GM18867 (cell line): ENCODE measurements around the gene FOXC2.
A peak's percentile ranks its signal among the peaks of the same experiment; 100 is the strongest.

ENCODE experiments used
- ATAC-seq: cut with Tn5 transposase; IDR thresholded peaks from one replicate; pipeline ENCODE4 v1.9.1; 2021; ENCODE audit warnings: mild to moderate bottlenecking, moderate library complexity; ENCODE audit not compliant: unreplicated experiment

Gene FOXC2

GRCh38 chr16:86532526-86532815 lies 34.2 kb upstream of the FOXC2 start:
- no peak for ATAC-seq

DNA sequence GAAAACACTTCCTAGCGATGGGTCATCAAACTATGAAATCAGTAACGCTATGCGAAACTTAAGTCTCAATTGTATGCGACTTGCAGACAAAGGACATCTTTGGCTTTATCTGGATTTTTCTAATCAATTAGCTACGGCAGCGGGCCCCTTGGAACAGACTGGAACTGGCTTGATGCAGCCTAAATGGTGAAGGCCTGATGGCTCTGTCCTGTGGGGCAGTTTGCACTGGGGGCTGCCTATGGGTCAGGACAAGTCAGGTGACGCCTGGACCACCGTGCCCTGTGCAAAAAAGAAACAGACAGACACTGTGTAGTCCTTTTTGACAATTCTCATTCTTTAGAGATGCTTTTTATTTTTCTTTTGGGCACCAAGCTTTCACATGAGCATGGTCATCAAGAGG lies 33.6 kb upstream of the FOXC2 start:
- no peak for ATAC-seq

DNA sequence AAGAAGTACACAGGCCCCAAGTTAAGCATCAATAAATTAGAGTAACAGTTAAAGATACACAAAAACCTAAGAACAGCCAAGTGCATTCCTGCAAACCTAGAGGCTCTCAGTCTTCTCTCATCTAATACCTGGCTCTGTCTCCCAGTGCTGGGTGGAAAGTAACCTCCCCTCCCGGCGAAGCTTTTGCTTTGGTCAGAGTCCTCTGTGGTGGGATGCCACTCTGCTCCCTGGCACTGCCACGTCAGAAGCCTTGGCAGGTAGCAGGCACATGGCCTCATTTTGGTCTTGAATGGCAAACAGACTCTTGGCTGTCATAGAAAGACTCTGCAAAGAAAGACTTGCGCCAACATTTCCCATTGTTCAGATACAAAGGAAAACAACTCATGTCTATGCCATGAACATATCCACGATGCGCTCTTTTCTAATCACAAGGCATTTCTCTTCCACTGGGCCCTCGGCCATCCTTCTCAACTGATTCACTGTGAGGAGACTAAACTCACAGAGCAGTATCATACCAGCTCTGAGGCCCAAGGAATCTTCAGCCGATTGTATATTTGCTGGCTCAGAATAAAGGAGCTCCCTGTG lies 32.8 kb upstream of the FOXC2 start:
- ATAC-seq: no peak

GRCh38 chr16:86534779-86535615 lies 31.6 kb upstream of the FOXC2 start:
- ATAC-seq: no peak

DNA sequence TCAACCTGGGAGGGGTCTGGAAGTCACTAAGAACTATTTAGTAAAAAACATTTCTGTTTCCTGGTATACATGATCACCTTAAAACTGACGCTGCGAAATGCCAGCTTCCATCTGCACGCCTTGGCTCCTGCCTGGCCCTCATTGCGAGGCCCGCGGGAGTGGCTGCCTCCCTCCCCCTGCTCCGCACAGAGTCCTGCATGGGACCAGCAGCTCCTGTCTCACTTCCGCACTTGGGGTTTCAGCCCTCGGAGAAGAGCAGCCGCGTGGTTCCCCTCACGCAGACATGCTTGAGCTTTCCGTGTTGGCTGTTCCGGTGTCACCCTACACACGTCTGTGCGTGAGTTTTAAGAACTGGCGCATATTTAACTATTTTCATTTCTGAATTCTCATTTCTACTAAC lies 30.0 kb upstream of the FOXC2 start:
- no peak for ATAC-seq

DNA sequence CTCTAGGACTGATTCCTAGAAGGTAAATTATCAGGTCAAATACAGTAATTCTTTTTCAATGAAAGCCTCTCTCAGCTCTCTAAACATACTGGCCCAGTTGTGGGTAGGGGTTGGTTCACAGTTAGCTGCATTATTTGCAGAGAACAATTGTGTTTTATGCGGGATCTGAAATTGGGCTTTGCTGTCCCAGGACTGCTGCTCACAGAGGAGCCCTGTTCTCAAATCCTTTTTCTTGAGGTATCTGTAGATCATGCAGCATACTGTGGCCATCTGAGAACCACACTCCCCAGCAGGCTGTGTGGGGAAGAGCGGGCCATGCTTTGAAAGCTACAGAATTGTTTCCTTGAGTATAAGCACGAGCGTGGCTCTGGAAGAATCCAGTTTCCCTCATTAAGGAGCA lies 29.1 kb upstream of the FOXC2 start:
- no peak for ATAC-seq

DNA sequence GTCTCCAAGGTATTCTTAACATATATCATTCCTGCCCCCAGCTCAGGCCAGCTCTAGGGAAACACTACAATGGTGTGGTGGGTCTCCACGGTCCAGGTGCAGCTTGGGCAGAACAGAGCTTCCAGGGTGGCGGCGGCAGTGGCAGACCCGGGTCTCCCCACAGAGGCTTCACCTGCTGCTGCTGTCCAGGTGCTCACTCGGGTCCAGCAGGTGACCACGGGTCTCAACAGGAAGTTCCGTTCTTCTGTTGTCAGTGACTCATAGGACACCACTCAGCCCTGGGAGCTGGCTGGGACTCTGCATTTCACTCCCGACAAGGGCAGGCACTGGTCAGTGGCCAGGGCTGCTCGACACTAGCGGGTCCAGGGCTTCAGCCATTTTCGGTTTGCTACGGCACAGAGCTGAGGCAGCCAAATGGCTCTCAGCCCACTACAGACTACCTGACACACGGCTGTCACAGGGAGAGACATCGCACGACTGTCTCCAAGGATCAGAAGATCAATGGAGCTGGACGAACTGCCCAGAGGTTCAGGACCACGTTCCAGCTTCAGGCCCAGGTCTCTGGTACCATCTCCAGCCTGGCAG lies 28.3 kb upstream of the FOXC2 start:
- no peak for ATAC-seq

GRCh38 chr16:86540894-86541293 lies 25.7 kb upstream of the FOXC2 start:
- ATAC-seq: no peak

GRCh38 chr16:86541560-86541959 lies 25.1 kb upstream of the FOXC2 start:
- no peak for ATAC-seq

- no peak for ATAC-seq
These were observed 23.6 kb upstream of the FOXC2 start for GRCh38 chr16:86542756-86543750.

GRCh38 chr16:86545481-86545880 lies 21.1 kb upstream of the FOXC2 start:
- ATAC-seq: no peak

DNA sequence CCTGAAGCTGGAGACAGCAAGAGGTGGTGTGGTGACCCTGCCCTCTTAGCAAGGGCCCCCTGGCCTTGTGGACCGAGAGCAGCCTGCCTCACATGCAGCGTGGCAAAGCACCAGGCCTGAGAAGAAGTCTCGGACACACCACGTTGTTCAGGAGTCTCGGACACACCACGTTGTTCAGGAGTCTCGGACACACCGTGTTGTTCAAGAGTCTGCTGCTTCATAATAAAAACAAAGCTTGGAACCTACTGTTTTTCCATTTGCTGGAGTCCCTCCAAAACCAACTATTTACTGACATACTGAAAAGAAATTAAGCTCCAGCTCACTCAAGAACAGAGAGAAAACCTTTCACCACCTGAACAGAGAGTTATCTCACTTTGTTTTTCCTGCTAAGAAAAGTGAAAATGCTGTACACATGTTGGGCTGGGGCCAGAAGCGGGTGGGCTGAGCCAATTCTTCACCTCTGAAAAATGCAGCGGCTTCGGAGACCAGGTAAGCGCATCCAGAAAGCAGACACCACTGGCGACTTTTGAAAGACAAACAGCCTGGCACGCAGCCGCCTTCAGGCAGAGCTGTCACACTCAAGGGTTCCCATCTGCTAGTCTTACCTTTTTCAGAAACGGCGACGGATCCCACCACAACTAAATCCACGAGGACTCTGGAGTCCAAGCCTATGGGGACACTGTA lies 20.5 kb upstream of the FOXC2 start:
- no peak for ATAC-seq

DNA sequence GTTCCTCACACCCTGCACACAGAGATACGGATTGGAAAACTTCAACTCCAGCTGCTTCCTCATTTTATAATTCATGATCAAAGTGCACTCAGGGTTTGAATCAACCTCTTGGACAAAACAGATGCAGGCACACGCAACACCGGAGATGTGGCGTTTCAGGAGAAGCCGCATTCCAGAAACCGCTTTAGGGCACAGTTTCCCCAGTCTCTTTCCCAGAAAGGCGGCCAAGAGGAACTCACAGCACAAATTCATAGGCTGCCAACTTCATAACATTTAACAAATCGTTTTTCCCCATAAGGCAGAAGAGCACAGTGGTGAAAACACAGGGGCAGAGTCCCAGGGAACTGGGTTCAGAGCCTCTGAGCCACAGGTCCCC lies 20.0 kb upstream of the FOXC2 start:
- no peak for ATAC-seq

DNA sequence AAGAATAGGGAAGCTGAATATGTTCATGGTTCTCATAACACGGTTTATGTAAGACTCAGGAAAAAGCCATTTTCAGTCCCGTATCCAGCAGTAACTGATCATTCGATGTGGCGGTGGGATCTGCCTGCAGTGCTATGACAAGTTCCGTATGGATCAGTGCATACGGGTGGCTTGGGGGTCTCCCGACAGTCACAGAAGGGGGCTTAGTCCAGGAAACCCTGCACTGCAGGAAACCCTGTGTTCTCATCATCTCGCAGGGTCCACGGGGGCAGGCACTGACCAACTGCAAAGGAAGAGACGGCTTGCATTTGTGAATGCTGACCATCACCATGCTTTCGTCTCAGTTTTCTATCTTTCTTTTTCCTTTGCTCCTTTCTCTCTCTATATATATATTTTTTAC lies 19.3 kb upstream of the FOXC2 start:
- ATAC-seq: no peak

- no peak for ATAC-seq
These were observed 17.3 kb upstream of the FOXC2 start for GRCh38 chr16:86549076-86549892.

DNA sequence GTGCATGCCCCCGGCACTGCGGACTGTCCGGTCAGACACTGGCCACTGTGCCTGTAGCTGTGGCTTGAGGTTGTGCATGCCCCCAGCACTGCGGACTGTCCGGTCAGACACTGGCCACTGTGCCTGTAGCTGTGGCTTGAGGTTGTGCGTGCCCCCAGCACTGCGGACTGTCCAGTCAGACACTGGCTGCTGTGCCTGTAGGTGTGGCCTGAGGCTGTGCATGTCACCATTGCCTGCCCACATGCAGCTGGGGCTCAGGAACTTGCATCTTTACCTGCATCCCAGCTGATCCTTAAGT lies 16.8 kb upstream of the FOXC2 start:
- no peak for ATAC-seq

- no peak for ATAC-seq
These were observed 16.3 kb upstream of the FOXC2 start for GRCh38 chr16:86550281-86550680.

DNA sequence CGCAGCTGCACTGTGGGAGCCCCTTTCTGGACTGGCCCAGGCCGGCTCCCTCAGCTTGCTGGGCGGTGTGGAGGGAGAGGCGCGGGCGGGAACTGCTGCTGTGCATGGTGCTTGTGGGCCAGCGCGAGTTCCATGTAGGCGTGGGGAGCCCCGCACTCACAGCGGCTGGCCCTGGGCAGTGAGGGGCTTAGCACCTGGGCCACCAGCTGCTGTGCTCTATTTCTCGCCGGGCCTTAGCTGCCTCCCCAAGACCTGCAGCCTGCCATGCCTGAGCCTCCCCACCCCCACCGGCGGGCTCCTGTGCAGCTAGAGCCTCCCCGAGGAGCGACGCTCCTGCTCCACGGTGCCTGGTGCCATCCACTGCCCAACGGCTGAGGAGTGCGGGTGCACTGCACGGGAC lies 13.3 kb upstream of the FOXC2 start:
- no peak for ATAC-seq

DNA sequence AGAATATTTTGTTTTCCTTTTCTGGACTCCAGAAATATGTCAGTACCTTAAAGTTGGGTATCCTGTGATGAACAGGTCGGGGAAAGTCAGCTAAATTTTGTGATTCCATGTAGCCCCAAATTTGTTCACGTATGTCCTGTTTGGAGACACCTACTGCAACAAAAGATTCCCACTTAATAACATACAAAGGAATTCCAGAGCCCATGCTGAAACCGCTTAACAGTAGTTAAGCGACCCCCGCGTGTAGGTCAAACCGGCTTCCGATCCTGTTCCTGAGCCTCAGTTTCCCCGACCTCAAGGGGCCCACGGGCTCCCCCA lies 12.1 kb upstream of the FOXC2 start:
- ATAC-seq: no peak

GRCh38 chr16:86554917-86555703 lies 11.5 kb upstream of the FOXC2 start, which contains the start of gene MTHFSD:
Gene MTHFSD (minus strand): TSS chr16:86555235. CDS start chr16:86555184, 51 bp downstream.
- ATAC-seq: peak; percentile 93
